MM.1S (cell line): ENCODE data around the gene ELFN1.

ENCODE experiments used
- CTCF ChIP-seq: fragments of 300-600 bp; sonication (generic); IDR thresholded peaks from 2 replicates; pipeline ENCODE4 v1.5.1; 2016; ENCODE audit warnings: antibody characterized with exemption, low read length, mixed read lengths
- EZH2phosphoT487 ChIP-seq: fragments of 300-600 bp; sonication (generic); IDR thresholded peaks from 2 replicates; pipeline ENCODE4 v1.6.1; 2018; ENCODE audit warnings: antibody characterized with exemption, low read length

- TF ChIP-seq CTCF, result no peak
- TF ChIP-seq EZH2phosphoT487, result no peak
Observed at GRCh38 chr7:1787681-1788235, 117.7 kb downstream of the ELFN1 start.
